Naive thymus-derived CD4-positive, alpha-beta T cell (primary cell): ENCODE measurements around the gene PLEKHA5. TPM values are rescaled to one million over a fixed set of nuclear protein-coding genes. Genes with fewer than 3 reads are reported as not detected.

Experiments
- ATAC-seq: fragments of 150-1000 bp; cut with Tn5 transposase; 2 replicates; pipeline ENCODE4 v1.10.0; 2021; ENCODE audit warnings: mild to moderate bottlenecking, moderate library complexity
- CTCF ChIA-PET: fragments of 350-600 bp; sonication (Branson Sonifier 250); formaldehyde crosslinking; loops from one replicate; lab custom pipeline; 2021; ENCODE audit warnings: antibody characterized with exemption; lab: Charles Lee
- POLR2A ChIA-PET: fragments of 350-600 bp; sonication (Branson Sonifier 250); formaldehyde crosslinking; loops from one replicate; lab custom pipeline; 2021; ENCODE audit warnings: antibody characterized with exemption, inconsistent platforms; lab: Charles Lee
- DNase-seq, 9 donors: peaks; one replicate each; pipeline versions ENCODE4 v3.0.0 to v3.0.0-alpha.2; 2020 to 2022; ENCODE audit warnings: mixed read lengths in 1 of 9
- H3K27ac ChIP-seq: one replicate; pipeline ENCODE4 v1.7.0; 2013; ENCODE audit warnings: mild to moderate bottlenecking, low read depth, low read length, moderate library complexity
- H3K27me3 ChIP-seq, 2 donors: one replicate each; pipeline ENCODE4 v1.7.0; 2013; ENCODE audit warnings: low read length in 2 of 2, mild to moderate bottlenecking in 2 of 2, moderate library complexity in 2 of 2; ENCODE audit not compliant: control insufficient read depth in 2 of 2, insufficient read depth in 2 of 2
- H3K36me3 ChIP-seq, 3 experiments: 1 replicate in 2 of 3; 2 replicates in 1 of 3; pipeline ENCODE4 v1.7.0; 2013; ENCODE audit warnings: low read length in 3 of 3, mild to moderate bottlenecking in 3 of 3, moderate library complexity in 1 of 3; ENCODE audit not compliant: insufficient read depth in 3 of 3, control insufficient read depth in 2 of 3
- H3K4me1 ChIP-seq, 2 donors: one replicate each; pipeline ENCODE4 v1.7.0; 2013; ENCODE audit warnings: low read length in 2 of 2, mild to moderate bottlenecking in 2 of 2, moderate library complexity in 1 of 2; ENCODE audit not compliant: control insufficient read depth in 2 of 2, insufficient read depth in 2 of 2
- H3K4me3 ChIP-seq: 2 replicates; pipeline ENCODE4 v1.7.0; 2013; ENCODE audit warnings: mild to moderate bottlenecking, low read length
- H3K9me3 ChIP-seq, 3 experiments: 1 replicate in 2 of 3; 2 replicates in 1 of 3; pipeline ENCODE4 v1.7.0; 2013; ENCODE audit warnings: low read length in 3 of 3; ENCODE audit not compliant: control insufficient read depth in 2 of 3
- H3K27ac Mint-ChIP-seq, 9 donors: one replicate each; pipeline ENCODE4 v1.8.0; 2020 to 2022; ENCODE audit warnings: mixed read lengths in 9 of 9, mild to moderate bottlenecking in 8 of 9, moderate library complexity in 5 of 9, inconsistent platforms in 2 of 9
- H3K27me3 Mint-ChIP-seq, 5 donors: one replicate each; pipeline ENCODE4 v1.8.0; 2021 to 2022; ENCODE audit warnings: mixed read lengths in 5 of 5, mild to moderate bottlenecking in 1 of 5
- H3K36me3 Mint-ChIP-seq, 5 donors: one replicate each; pipeline ENCODE4 v1.8.0; 2020 to 2022; ENCODE audit warnings: mixed read lengths in 5 of 5, mild to moderate bottlenecking in 3 of 5, inconsistent platforms in 1 of 5
- H3K4me1 Mint-ChIP-seq, 7 donors: one replicate each; pipeline ENCODE4 v1.8.0; 2020 to 2022; ENCODE audit warnings: mixed read lengths in 7 of 7, mild to moderate bottlenecking in 3 of 7, inconsistent platforms in 1 of 7
- H3K4me3 Mint-ChIP-seq, 10 donors: one replicate each; pipeline ENCODE4 v1.8.0; 2020 to 2022; ENCODE audit warnings: mild to moderate bottlenecking in 10 of 10, mixed read lengths in 10 of 10, moderate library complexity in 6 of 10, inconsistent platforms in 2 of 10
- H3K9me3 Mint-ChIP-seq, 11 donors: one replicate each; pipeline ENCODE4 v1.8.0; 2020 to 2022; ENCODE audit warnings: mixed read lengths in 11 of 11, mild to moderate bottlenecking in 4 of 11, inconsistent platforms in 1 of 11, moderate library complexity in 1 of 11
- intact Hi-C, 2 donors: fragments of 100-400 bp; cut with micrococcal nuclease; formaldehyde crosslinking; loops; one replicate each; pipeline ENCODE4 v1.15.1; 2023
- polyA plus RNA-seq, 2 donors: library from polyadenylated mRNA; unstranded; fragments of 300-500 nt; fragmentation: Illumina TruSeq; gene quantifications; one replicate each; pipeline ENCODE4 v1.2.3, GENCODE V29; 2021
- total RNA-seq, 6 experiments: library from RNA in 5 of 6; stranded (reverse) in 5 of 6; gene quantifications; 1 replicate in 5 of 6; 2 replicates in 1 of 6; pipeline ENCODE4 v1.2.3 and lab custom pipeline; 2021 to 2026

PLEKHA5 gene
- total and polyA plus RNA-seq, 7 experiments from 2014 or later = 0.32 to 5.3 (median 1.3) TPM

DNA sequence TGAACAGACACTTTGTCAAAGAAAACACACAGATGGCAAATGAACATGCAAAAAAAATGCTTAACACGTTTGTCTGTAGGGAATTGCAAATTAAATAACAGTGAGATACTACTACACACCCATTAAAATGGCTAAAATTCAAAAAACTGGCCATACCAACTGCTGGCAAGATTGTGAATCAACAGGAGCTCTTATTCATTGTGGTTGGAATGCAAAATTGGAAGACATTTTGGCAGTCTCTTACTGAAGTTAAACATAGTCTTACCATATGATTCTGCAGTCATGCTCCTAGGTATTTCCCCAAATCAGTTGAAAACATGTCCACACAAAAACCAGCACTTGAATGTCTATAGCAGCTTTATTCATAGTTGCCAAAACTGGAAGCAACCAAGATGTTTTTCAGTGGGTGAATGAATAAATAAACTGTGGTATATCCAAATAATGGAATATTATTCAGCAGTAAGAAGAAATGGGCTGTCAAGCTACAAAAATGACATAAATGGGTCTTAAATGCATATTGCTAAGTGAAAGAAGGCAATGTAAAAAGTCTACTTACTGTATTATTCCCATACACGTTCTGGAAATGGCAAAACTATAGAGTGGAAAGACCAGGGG, 91.4 kb downstream of the PLEKHA5 start:
- Mint-ChIP-seq H3K9me3 (no peaks in the 10 kb centered on the region), H3K36me3 (no peaks in the 10 kb centered on the region), H3K4me3 (no peak overlapping the region), H3K4me1 (no peaks in the 10 kb centered on the region), H3K27ac (no peak overlapping the region), H3K27me3 (peaks cover 0 to 10% (median 0%) of the 10 kb centered on the region in 5 donors)
- POLR2A ChIA-PET = no interaction called here
- no peaks in the 10 kb centered on the region for H3K9me3 ChIP-seq
- H3K36me3 ChIP-seq = no peaks in the 10 kb centered on the region
- no peak overlapping the region for H3K27ac ChIP-seq
- no peaks in the 10 kb centered on the region for H3K4me1 ChIP-seq
- no peaks in the 10 kb centered on the region for H3K27me3 ChIP-seq
- ATAC-seq (no peak), DNase-seq (no peak)
- CTCF ChIA-PET = no interaction called here
- no peak overlapping the region for H3K4me3 ChIP-seq
- intact Hi-C loops = no loop called here

GRCh38 chr12:19222558-19222957, 93.0 kb downstream of the PLEKHA5 start:
- ChIA-PET CTCF (no interaction called here), POLR2A (no interaction called here)
- no peaks in the 10 kb centered on the region for H3K4me1 Mint-ChIP-seq
- H3K27me3 Mint-ChIP-seq = peaks cover 0 to under 1% (median 0%) of the 10 kb centered on the region in 5 donors
- ATAC-seq (no peak), DNase-seq (no peak)
- no peaks in the 10 kb centered on the region for H3K36me3 Mint-ChIP-seq
- Histone ChIP-seq H3K9me3 (no peaks in the 10 kb centered on the region), H3K4me1 (no peaks in the 10 kb centered on the region), H3K27ac (no peak overlapping the region), H3K36me3 (no peaks in the 10 kb centered on the region), H3K4me3 (no peak overlapping the region), H3K27me3 (no peaks in the 10 kb centered on the region)
- no peak overlapping the region for H3K4me3 Mint-ChIP-seq
- intact Hi-C loops = no loop called here
- no peak overlapping the region for H3K27ac Mint-ChIP-seq
- H3K9me3 Mint-ChIP-seq = no peaks in the 10 kb centered on the region

DNA sequence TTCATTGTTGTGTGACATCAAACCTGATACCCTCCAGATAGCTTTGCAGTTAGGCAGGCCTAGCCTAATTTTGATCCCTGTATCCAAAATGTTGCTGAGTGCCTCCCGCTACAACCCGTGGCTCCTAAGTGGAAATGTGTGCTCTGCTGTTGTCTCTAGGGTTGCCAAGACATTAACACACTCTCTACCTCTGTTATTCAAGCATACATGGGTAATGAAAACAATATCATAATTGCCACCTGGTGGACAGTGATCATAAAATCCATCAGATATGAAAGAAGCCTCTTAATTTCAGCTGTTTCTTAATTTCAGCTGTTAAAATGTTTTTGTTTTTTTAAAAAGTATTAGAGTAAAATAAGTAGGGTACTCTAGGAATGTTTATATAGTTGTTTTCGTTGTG, 93.5 kb downstream of the PLEKHA5 start:
- Histone ChIP-seq H3K27ac (no peak overlapping the region), H3K9me3 (no peaks in the 10 kb centered on the region), H3K36me3 (no peaks in the 10 kb centered on the region), H3K4me1 (no peaks in the 10 kb centered on the region), H3K4me3 (no peak overlapping the region), H3K27me3 (no peaks in the 10 kb centered on the region)
- no peak overlapping the region for H3K4me3 Mint-ChIP-seq
- no peaks in the 10 kb centered on the region for H3K4me1 Mint-ChIP-seq
- intact Hi-C loops = no loop called here
- H3K27ac Mint-ChIP-seq = no peak overlapping the region
- ChIA-PET CTCF (no interaction called here), POLR2A (no interaction called here)
- no peak for DNase-seq
- no peaks in the 10 kb centered on the region for H3K36me3 Mint-ChIP-seq
- ATAC-seq = no peak
- H3K27me3 Mint-ChIP-seq = peaks cover 0 to 1% (median 0%) of the 10 kb centered on the region in 5 donors
- no peaks in the 10 kb centered on the region for H3K9me3 Mint-ChIP-seq

DNA sequence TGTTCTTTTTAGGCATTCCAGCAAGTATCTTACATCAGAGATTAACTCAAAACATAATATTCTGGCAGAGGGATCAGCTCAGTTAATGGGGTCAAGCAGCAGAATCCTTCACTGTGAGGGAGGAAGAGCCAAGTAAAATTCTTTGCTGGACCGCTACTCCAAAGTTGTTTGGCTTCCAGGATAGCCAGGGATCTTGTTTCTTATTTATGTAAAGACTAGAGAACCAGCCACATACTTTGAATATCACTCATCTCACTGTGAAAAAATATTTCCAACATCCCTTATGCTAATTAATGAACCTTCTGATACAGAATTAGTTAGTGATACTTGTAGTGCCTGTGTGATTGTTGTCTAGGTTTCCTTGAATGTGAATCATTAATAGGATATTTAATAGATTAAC, 94.2 kb downstream of the PLEKHA5 start:
- no peaks in the 10 kb centered on the region for H3K4me1 Mint-ChIP-seq
- H3K4me3 Mint-ChIP-seq = no peak overlapping the region
- H3K27ac Mint-ChIP-seq = no peak overlapping the region
- POLR2A ChIA-PET = no interaction called here
- CTCF ChIA-PET = no interaction called here
- no peak overlapping the region for H3K27ac ChIP-seq
- ATAC-seq (no peak), DNase-seq (no peak)
- H3K4me1 ChIP-seq = no peaks in the 10 kb centered on the region
- intact Hi-C loops = no loop called here
- no peaks in the 10 kb centered on the region for H3K9me3 ChIP-seq
- no peak overlapping the region for H3K4me3 ChIP-seq
- no peaks in the 10 kb centered on the region for H3K9me3 Mint-ChIP-seq
- H3K36me3 ChIP-seq = no peaks in the 10 kb centered on the region
- peaks cover 0 to 5% (median 0%) of the 10 kb centered on the region in 5 donors for H3K27me3 Mint-ChIP-seq
- no peaks in the 10 kb centered on the region for H3K36me3 Mint-ChIP-seq
- H3K27me3 ChIP-seq = no peaks in the 10 kb centered on the region

DNA sequence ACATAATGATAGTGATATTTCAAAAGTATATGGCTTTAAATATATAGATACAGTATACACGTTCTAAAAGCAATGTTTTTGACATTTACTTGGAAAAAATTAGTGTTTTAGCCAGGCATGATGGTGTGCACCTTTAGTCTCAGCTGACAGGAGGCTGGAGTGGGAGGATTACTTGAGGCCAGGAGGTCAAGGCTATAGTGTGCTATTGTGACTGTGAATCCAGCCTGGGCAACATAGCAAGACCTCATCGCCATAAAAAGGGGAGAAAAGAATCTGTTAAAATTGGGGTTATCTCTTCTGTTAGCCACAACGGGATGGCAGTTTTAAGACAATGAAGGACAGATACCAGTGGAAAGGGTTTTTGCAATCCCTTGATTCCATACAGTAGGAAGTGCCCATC, 95.2 kb downstream of the PLEKHA5 start:
- Mint-ChIP-seq H3K27ac (no peak overlapping the region), H3K9me3 (peaks cover 0 to 8% (median 0%) of the 10 kb centered on the region in 11 donors), H3K27me3 (peaks cover 0 to 5% (median 0%) of the 10 kb centered on the region in 5 donors), H3K36me3 (no peaks in the 10 kb centered on the region), H3K4me1 (no peaks in the 10 kb centered on the region), H3K4me3 (no peak overlapping the region)
- Histone ChIP-seq H3K4me1 (no peaks in the 10 kb centered on the region), H3K36me3 (no peaks in the 10 kb centered on the region), H3K4me3 (no peak overlapping the region), H3K27me3 (no peaks in the 10 kb centered on the region), H3K27ac (no peak overlapping the region), H3K9me3 (no peaks in the 10 kb centered on the region)
- ATAC-seq (no peak), DNase-seq (no peak)
- ChIA-PET CTCF (no interaction called here), POLR2A (no interaction called here)
- intact Hi-C loops = no loop called here

- no peak overlapping the region for H3K27ac ChIP-seq
- H3K9me3 ChIP-seq = no peaks in the 10 kb centered on the region
- no peak overlapping the region for H3K4me3 ChIP-seq
- DNase-seq = no peak
- no peak for ATAC-seq
- Mint-ChIP-seq H3K27ac (no peak overlapping the region), H3K9me3 (peaks cover 0 to 8% (median 0%) of the 10 kb centered on the region in 11 donors), H3K4me1 (no peaks in the 10 kb centered on the region), H3K27me3 (peaks cover 0 to 5% (median 0%) of the 10 kb centered on the region in 5 donors), H3K36me3 (no peaks in the 10 kb centered on the region), H3K4me3 (no peak overlapping the region)
- intact Hi-C loops = no loop called here
- H3K4me1 ChIP-seq = no peaks in the 10 kb centered on the region
- H3K27me3 ChIP-seq = no peaks in the 10 kb centered on the region
- no peaks in the 10 kb centered on the region for H3K36me3 ChIP-seq
- ChIA-PET POLR2A (no interaction called here), CTCF (no interaction called here)
Measured at GRCh38 chr12:19227190-19227879, 97.8 kb downstream of the PLEKHA5 start.

DNA sequence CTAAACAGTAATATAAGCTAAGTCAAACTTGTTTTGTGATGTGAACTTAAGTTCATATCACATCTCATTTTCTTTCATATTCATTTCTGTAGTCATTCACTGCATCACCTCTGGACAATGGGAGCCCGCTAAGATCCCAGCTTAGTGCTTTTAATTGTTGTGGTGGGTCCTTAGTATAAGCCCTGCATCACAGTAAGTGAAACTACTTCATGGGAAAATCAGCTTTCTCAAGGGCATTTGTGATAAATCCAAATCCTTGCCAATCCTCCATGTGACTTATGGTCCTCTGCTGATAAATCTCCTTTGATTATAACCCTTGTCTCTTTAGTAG, 98.3 kb downstream of the PLEKHA5 start:
- peaks cover 0 to 5% (median 0%) of the 10 kb centered on the region in 5 donors for H3K27me3 Mint-ChIP-seq
- Histone ChIP-seq H3K9me3 (no peaks in the 10 kb centered on the region), H3K27ac (no peak overlapping the region), H3K4me1 (no peaks in the 10 kb centered on the region), H3K27me3 (no peaks in the 10 kb centered on the region), H3K36me3 (no peaks in the 10 kb centered on the region), H3K4me3 (no peak overlapping the region)
- DNase-seq = no peak
- H3K27ac Mint-ChIP-seq = no peak overlapping the region
- ChIA-PET CTCF (interaction anchor here (0.6 kb wide), 1 partner anchor 946 kb away, joined by 3 read pairs; no protein-coding TSS in a partner anchor), POLR2A (no interaction called here)
- peaks cover 0 to 8% (median 0%) of the 10 kb centered on the region in 11 donors for H3K9me3 Mint-ChIP-seq
- no peak for ATAC-seq
- no peaks in the 10 kb centered on the region for H3K4me1 Mint-ChIP-seq
- H3K4me3 Mint-ChIP-seq = no peak overlapping the region
- no peaks in the 10 kb centered on the region for H3K36me3 Mint-ChIP-seq
- intact Hi-C loops = no loop called here
